Right cardiac atrium (tissue), 5 donors: ENCODE results near the gene PLA2G4D. TPM values are rescaled to one million over a fixed set of nuclear protein-coding genes. Genes with fewer than 3 reads are reported as not detected.

Experiments
- ATAC-seq, 2 donors: fragments of 200-7000 bp; cut with Tn5 transposase; one replicate each; pipeline versions ENCODE4 v1.8.0 to v1.9.1; 2020; ENCODE audit warnings: moderate library complexity in 2 of 2, mild to moderate bottlenecking in 1 of 2
- DNase-seq, 3 donors: peaks; one replicate each; pipeline ENCODE4 v3.0.0-alpha.2; 2020
- H3K27ac ChIP-seq: one replicate; pipeline ENCODE4 v1.5.1; 2013; ENCODE audit warnings: mild to moderate bottlenecking, low read length, control low read depth, moderate library complexity
- H3K27me3 ChIP-seq: one replicate; pipeline ENCODE4 v1.6.1; 2013; ENCODE audit not compliant: control insufficient read depth, insufficient read depth
- H3K4me1 ChIP-seq: one replicate; pipeline ENCODE4 v1.6.1; 2013; ENCODE audit warnings: low read length; ENCODE audit not compliant: control insufficient read depth, insufficient read depth
- H3K4me3 ChIP-seq: one replicate; pipeline ENCODE4 v1.5.1; 2013; ENCODE audit warnings: low read length, control low read depth
- H3K9me3 ChIP-seq: one replicate; pipeline ENCODE4 v1.6.1; 2013; ENCODE audit warnings: low read length; ENCODE audit not compliant: control insufficient read depth
- WGBS: extraction: QIAGEN DNeasy Blood & Tissue Kit; methylation state at CpG from one replicate; pipeline ENCODE4 v1.1.7; 2013; 5-methylcytosine and 5-hydroxymethylcytosine counted together
- intact Hi-C, 4 donors: fragments of 100-400 bp; cut with DNase I; formaldehyde crosslinking; loops; one replicate each; pipeline versions ENCODE4 v1.11.0 to v1.14.0; 2022 to 2023
- polyA plus RNA-seq: library from polyadenylated mRNA; stranded (reverse); fragments of 200-250 nt; gene quantifications from one replicate; pipeline ENCODE4 v1.2.3, GENCODE V29; 2013
- total RNA-seq, 4 donors: library from RNA; stranded (reverse); fragmentation: NEBNext Ultra II Directional; extraction: Animal tissue kit (Norgen Biotek cat#: 25700); gene quantifications; one replicate each; pipeline ENCODE4 v1.2.1, GENCODE V29; 2021
- donor health status: healthy with polysubstance abuse.
- donor health status: DM: no; HTN: yes; CAD: no.
- donor health status: DM: no; HTN: no; CAD: no.
- donor health status: DM: no; HTN: yes; CAD: no; lungs with severe emphysema.
- donor health status: DM: yes; HTN: yes; CAD: no.

Gene PLA2G4D
- total and polyA plus RNA-seq, 5 donors = not detected

GRCh38 chr15:42033214-42033873, 61.0 kb downstream of the PLA2G4D start:
- H3K27me3 ChIP-seq = no peaks in the 10 kb centered on the region
- DNase-seq (no peak), ATAC-seq (no peak)
- H3K4me1 ChIP-seq = no peaks in the 10 kb centered on the region
- no peak overlapping the region for H3K4me3 ChIP-seq
- intact Hi-C loops = no loop called here
- 94% methylated on average over 3 of the region's 3 CpGs for WGBS
- H3K9me3 ChIP-seq = no peaks in the 10 kb centered on the region
- no peak overlapping the region for H3K27ac ChIP-seq

GRCh38 chr15:42032376-42033213, 61.8 kb downstream of the PLA2G4D start:
- intact Hi-C loops = no loop called here
- Histone ChIP-seq H3K9me3 (no peaks in the 10 kb centered on the region), H3K4me1 (no peaks in the 10 kb centered on the region), H3K27me3 (no peaks in the 10 kb centered on the region), H3K4me3 (no peak overlapping the region), H3K27ac (no peak overlapping the region)
- DNase-seq = no peak
- no peak for ATAC-seq
- 85% methylated on average over 9 of the region's 9 CpGs for WGBS

- no peak for ATAC-seq
- intact Hi-C loops = no loop called here
- no peak overlapping the region for H3K27ac ChIP-seq
- H3K4me3 ChIP-seq = no peak overlapping the region
- H3K9me3 ChIP-seq = no peaks in the 10 kb centered on the region
- DNase-seq = no peak
- no peaks in the 10 kb centered on the region for H3K4me1 ChIP-seq
- 57% methylated on average over 6 of the region's 6 CpGs for WGBS
- H3K27me3 ChIP-seq = no peaks in the 10 kb centered on the region
Observed at GRCh38 chr15:42031198-42031915, 63.0 kb downstream of the PLA2G4D start.

GRCh38 chr15:42027521-42027920, 66.8 kb downstream of the PLA2G4D start:
- Histone ChIP-seq H3K4me1 (no peaks in the 10 kb centered on the region), H3K27ac (no peak overlapping the region), H3K9me3 (no peaks in the 10 kb centered on the region), H3K27me3 (no peaks in the 10 kb centered on the region), H3K4me3 (no peak overlapping the region)
- DNase-seq (no peak), ATAC-seq (peak in 1 of 2 donors; percentile 27)
- WGBS = 70% methylated on average over 7 of the region's 7 CpGs
- intact Hi-C loops = no loop called here

GRCh38 chr15:42024303-42024702, 70.1 kb downstream of the PLA2G4D start:
- Histone ChIP-seq H3K4me3 (no peak overlapping the region), H3K27me3 (no peaks in the 10 kb centered on the region), H3K4me1 (peaks cover 1% of the 10 kb centered on the region), H3K27ac (no peak overlapping the region), H3K9me3 (no peaks in the 10 kb centered on the region)
- intact Hi-C loops = no loop called here
- no peak for DNase-seq
- WGBS = 68% methylated on average over 4 of the region's 4 CpGs
- peak in 1 of 2 donors; percentile 19 for ATAC-seq

GRCh38 chr15:42021593-42021992, 72.8 kb downstream of the PLA2G4D start:
- no peaks in the 10 kb centered on the region for H3K9me3 ChIP-seq
- ATAC-seq (no peak), DNase-seq (no peak)
- no peak overlapping the region for H3K27ac ChIP-seq
- intact Hi-C loops = no loop called here
- no peak overlapping the region for H3K4me3 ChIP-seq
- WGBS = 93% methylated on average over 5 of the region's 5 CpGs
- no peaks in the 10 kb centered on the region for H3K27me3 ChIP-seq
- H3K4me1 ChIP-seq = peaks cover 10% of the 10 kb centered on the region

GRCh38 chr15:42020713-42021273, 73.6 kb downstream of the PLA2G4D start, which contains the start of gene PLA2G4E:
Gene PLA2G4E (minus strand): TSS chr15:42021042. CDS start chr15:42021030, 12 bp downstream.
- DNase-seq (no peak), ATAC-seq (no peak)
- Histone ChIP-seq H3K4me1 (peaks cover 10% of the 10 kb centered on the region), H3K27ac (no peak within 1 kb of the TSS), H3K4me3 (no peak within 1 kb of the TSS), H3K9me3 (no peaks in the 10 kb centered on the region), H3K27me3 (no peaks in the 10 kb centered on the region)
- intact Hi-C loops = no loop called here
- WGBS = 93% methylated on average over 5 of the region's 5 CpGs

- DNase-seq = peak; percentile 69 to 85 (median 85)
- no peaks in the 10 kb centered on the region for H3K9me3 ChIP-seq
- H3K27ac ChIP-seq = peak overlapping the region; percentile 85
- 26% methylated on average over 6 of the region's 6 CpGs for whole genome bisulfite sequencing
- peaks cover 10% of the 10 kb centered on the region for H3K4me1 ChIP-seq
- intact Hi-C loops = no loop called here
- H3K4me3 ChIP-seq = no peak overlapping the region
- peak; percentile 83 to 86 for ATAC-seq
- no peaks in the 10 kb centered on the region for H3K27me3 ChIP-seq
Observed at GRCh38 chr15:42018306-42019224, 75.8 kb downstream of the PLA2G4D start.
